Stimulated activated CD4-positive, alpha-beta T cell treated with anti-CD3 and anti-CD28 coated beads, Interleukin-1b, Interleukin-23, amount 100 ng/mL, for 48 hours (primary cell): ENCODE results near the gene P2RY11.

Experiments
- DNase-seq: peaks from one replicate; pipeline ENCODE4 v3.0.0-alpha.2; 2020

The P2RY11 gene

DNA sequence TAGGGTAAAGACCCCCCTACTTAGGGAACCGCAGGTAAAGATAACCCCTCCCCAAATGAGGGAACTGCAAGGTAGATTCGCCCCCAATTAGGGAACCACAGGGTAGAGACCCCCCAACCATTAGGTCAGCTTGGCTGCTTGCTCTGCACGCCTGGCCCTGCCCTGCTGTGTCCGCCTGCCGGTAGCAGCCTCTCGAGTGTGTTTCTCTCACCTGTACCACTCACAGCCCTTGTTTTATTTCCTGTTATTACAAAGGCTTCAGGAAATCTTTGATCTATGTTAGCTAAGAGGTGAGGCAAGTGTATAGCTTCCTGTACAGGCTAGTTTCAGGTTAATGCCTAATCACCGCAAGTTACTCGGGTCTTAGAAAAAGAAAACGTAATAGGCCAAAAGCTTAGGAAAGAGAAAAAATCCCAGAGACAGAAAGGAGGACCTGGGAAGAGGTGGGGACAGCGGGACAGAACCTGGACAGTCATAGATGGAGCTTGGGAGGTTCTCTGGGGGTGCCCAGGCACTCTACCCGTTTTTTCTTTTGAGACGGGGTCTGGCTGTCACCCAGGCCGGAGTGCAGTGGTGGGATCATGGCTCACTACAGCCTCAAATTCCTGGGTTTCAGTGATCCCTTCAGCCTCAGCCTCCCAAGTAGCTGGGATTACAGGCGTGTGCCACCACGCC is 31.3 kb downstream of the P2RY11 start:
- no peak for DNase-seq

DNA sequence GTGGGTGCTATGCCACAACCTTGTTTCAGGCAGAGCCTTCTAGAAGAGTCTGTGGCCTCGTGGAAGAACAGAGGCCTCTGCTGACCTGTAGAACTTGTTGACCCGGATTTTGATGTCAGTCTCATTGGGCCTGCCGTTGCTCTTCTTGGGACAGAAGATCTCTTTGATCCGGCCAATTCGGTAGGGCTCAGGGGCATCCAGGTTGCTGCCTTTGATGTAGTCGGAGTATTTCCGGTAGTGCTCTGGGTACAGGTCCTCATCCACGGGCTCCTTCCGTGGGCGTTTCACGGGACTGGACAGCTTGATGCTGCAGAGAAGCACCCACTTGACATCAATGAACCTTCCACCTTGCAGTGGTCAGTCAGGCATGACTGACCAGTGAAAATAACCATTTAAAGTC is 32.2 kb downstream of the P2RY11 start:
- no peak for DNase-seq

DNA sequence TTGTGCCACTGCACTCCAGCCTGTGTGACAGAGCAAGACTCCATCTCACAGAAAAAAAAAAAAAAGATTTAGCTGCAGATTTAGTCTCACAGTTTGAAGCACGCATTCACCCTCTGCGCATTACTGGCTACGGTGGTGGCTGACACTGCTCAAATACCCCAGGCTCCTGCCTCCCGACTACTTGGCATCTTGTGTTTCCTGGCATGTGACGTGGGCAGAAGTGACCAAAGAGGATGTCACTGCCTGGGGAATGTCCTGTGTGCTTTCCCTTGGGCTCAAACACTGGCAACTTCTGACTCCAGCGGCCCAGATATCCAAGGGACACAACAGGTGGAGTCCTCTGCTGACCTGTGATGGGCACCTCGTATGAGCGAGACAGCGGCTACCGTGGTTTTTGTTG is 32.9 kb downstream of the P2RY11 start:
- no peak for DNase-seq

DNA sequence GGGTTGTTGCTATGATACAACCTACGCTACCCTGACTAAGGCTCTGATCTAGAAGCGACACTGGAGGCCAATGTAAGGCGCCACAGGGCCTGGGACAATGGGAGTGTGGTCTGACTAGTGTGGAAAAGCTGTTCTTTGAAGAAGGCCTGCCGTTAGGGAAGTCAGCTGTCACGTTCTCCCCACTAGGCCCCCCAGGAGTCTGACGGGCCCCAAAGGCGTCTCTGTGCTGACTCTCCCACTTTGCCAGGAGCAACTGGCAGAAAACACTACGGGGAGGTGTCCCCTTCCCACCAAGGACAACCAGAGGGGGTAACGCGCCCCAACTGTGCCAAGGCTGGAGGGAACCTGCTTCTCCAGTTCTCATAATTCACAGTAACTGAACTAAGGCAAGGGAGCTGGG is 33.5 kb downstream of the P2RY11 start:
- DNase-seq, result no peak

DNA sequence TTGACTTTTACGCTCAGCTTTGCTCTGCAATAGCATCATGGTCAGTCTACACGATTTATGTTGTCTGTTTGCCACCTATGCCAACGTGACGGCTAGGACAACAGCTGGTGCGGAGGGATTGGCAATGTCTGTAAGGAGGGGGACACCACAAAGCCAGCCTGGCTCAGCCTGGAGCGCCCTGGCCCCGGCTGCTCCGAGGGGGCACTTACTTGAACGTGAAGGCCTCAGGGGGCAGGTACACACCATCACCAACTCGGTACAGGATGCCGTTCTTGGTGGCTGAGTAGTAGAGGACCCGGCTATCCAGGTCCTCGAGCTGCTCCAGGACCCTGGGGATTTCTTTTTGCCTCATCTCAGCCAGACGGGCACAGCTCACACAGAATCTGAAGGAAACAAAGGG is 34.6 kb downstream of the P2RY11 start:
- no peak for DNase-seq

DNA sequence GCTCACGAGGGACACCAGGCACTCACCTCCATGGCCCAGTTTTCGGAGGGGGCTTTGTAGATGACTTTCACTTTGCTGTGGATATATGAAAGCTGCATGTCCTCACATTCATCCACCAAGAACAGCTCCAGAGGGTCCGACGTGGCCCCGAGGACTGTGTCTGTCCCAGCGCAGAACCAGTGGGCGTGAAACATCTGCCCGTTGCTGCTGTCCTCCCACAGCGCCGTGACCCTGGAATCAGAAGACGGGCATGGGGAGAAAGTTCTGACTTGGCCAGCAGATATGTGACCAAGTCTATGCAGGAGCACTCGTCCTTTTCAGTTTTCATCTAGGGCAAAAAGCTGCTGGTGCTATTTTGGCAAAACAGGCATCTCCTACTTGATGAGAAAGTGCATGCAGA is 37.9 kb downstream of the P2RY11 start:
- DNase-seq, result no peak

DNA sequence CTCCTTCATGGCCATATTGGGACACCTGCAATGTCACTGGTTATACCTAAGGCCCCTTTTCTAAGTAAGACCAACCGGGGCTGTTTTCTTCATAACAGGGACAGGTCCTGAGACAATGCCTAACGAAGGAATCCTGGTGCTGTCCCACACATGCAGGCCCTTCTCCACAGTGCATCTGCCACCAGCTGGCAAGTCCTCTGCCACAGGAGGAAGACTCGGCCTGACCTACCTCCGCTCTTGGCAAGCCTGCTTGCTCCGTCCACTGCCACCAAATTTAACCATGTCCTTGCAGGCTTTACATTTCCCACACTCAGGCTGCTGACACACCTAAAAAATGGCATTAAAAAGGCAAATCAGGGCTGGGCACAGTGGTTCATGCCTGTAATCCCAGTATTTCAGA is 40.0 kb downstream of the P2RY11 start:
- no peak for DNase-seq

DNA sequence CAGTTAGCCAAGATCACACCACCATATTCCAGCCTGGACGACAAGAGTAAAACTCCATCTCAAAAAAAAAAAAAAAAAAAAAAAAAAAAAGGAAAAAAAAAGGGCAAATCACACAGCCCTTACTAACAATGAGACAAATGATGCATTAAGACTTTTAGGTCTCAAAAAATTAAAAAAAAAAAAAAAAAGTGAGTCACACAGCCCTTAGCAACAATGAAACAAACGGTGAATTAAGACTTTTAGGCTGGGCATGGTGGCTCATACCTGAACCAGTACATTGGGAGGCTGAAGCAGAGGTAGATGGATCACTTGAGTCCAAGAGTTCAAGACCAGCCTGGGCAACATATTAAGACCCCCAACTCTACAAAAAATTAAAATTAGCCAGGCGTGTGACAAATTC is 40.6 kb downstream of the P2RY11 start:
- no peak for DNase-seq

DNA sequence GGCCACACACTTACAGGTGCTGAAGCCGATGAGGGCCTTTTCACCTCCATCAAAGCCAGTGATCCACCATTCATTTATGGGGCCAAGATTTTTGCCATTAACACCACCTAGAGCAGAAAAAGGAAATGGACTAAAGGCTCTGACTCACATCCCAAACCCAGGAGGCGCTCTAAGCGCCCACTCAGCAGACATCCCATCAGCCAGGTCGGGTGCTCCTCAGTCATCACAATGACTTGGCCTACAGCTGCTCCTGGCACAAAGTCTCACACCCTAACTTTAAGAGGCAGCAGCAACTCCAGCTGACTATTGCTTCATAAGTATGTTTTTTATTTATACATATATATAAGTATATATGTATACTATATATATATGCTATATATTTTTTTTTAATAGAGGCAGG is 44.3 kb downstream of the P2RY11 start:
- no peak for DNase-seq

DNA sequence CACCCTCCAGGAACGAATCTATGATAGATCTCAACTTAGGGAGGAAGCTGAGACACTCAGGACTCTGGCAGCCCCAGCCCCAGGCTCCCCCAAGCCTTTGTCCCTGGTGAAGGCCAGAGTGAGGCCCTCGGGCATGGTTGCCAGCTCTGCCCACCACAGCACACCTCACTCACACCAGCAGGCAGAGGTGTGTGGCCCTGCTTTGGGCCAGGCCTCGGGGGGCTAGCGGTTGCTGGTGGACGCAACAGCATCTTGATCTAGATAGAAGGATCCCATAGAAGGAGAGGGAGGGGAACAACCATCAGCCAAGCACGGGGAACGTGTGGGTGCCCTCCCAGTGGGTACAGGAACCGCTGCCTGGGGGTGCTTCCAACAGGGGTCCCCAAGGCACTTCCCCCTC is 46.6 kb downstream of the P2RY11 start:
- no peak for DNase-seq

DNA sequence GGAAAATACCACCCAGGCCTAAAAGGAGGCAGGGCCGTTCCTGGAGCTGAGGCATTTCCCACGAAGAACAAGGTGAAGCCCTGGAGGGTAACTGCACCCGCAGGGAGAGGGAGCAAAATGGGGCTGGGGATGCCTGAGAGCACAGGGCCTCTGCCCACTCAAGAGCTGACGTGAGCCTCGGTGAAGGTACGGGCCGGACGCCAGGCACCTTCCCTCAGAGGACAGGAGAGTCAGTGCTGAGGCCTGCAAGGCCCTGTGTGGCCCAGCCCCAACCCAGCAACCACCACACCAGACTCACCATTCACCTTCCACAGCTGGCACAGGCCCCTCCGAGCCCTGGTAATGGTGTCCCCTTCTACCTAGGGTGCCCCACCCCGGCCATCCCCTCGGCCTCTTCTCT is 47.0 kb downstream of the P2RY11 start:
- DNase-seq, result no peak

DNA sequence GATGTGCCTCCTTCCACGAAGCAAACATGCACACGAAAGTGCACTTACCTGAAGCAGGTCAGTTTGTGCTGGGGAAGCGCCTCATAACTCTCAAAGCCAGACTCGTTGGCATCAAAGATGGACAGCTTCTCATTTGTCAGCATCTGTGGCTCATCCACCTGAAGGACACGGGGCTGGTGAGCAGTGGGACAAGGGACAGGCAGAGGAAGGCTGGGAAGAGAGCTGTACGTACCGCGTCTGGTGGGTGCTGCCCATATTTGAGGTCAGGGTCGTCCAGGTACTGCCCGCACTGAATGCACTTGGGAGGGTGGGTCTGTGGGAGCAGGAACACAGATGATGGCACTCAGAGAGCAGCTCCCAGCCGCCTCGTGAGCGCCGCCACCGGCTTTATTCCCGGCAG is 48.1 kb downstream of the P2RY11 start:
- no peak for DNase-seq

DNA sequence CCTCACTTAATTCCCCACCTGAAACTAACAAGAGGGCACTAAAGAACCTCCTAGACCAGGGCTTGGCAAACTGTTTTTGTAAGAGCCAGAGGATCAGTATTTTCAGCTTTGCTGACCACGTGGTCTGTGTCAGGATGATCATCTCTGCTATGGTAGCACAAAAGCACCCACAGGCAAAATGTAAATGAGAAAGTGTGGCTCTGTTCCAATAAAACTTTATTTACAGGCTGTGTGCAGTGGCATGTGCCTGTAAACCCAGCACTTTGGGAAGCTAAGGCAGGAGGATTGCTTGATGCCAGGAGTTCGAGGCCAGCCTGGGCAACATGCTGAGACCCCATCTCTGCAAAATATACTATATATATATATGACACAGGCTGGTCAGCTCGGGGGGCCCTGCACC is 52.0 kb downstream of the P2RY11 start:
- no peak for DNase-seq
